Measurements from ENCODE around the gene TSHZ2.
"Not testable (repeated sequence)": the region's sequence is repeated elsewhere in the genome, so short reads cannot be mapped to it uniquely, and the experiment has no call there.

The TSHZ2 gene

GRCh38 chr20:53342429-53342828 lies 370.3 kb downstream of the TSHZ2 start:
- DNase-seq (ENCODE audit: low read depth in 2 of 2) = no peak

- DNase-seq (ENCODE audit: low read depth in 2 of 2) = no peak
These were observed 371.3 kb downstream of the TSHZ2 start for GRCh38 chr20:53343448-53343847.

- DNase-seq (ENCODE audit: low read depth in 2 of 2) = no peak
These were observed 372.7 kb downstream of the TSHZ2 start for GRCh38 chr20:53344891-53345290.

GRCh38 chr20:53345536-53346334 lies 373.6 kb downstream of the TSHZ2 start:
- DNase-seq (ENCODE audit: low read depth in 2 of 2) = no peak

- no peak for DNase-seq (ENCODE audit: low read depth in 2 of 2)
These were observed 374.1 kb downstream of the TSHZ2 start for GRCh38 chr20:53346335-53346648.

GRCh38 chr20:53349730-53350129 lies 377.6 kb downstream of the TSHZ2 start:
- DNase-seq (ENCODE audit: low read depth in 2 of 2) = no peak

- no peak for DNase-seq (ENCODE audit: low read depth in 2 of 2)
These were observed 380.7 kb downstream of the TSHZ2 start for GRCh38 chr20:53352727-53353440.

- no peak for DNase-seq (ENCODE audit: low read depth in 2 of 2)
These were observed 382.2 kb downstream of the TSHZ2 start for GRCh38 chr20:53354314-53354713.

- no peak for DNase-seq (ENCODE audit: low read depth in 2 of 2)
These were observed 383.6 kb downstream of the TSHZ2 start for GRCh38 chr20:53355790-53356189.

GRCh38 chr20:53359425-53359824 lies 387.3 kb downstream of the TSHZ2 start:
- no peak for DNase-seq (ENCODE audit: low read depth in 2 of 2)

- DNase-seq (ENCODE audit: low read depth in 2 of 2) = no peak
These were observed 388.7 kb downstream of the TSHZ2 start for GRCh38 chr20:53360852-53361251.

GRCh38 chr20:53362736-53363135 lies 390.6 kb downstream of the TSHZ2 start:
- DNase-seq (ENCODE audit: low read depth in 2 of 2) = no peak

GRCh38 chr20:53364646-53365045 lies 392.5 kb downstream of the TSHZ2 start:
- no peak for DNase-seq (ENCODE audit: low read depth in 2 of 2)

GRCh38 chr20:53365076-53365475 lies 392.9 kb downstream of the TSHZ2 start:
- DNase-seq (ENCODE audit: low read depth in 2 of 2) = no peak

- DNase-seq (ENCODE audit: low read depth in 2 of 2) = no peak
These were observed 393.4 kb downstream of the TSHZ2 start for GRCh38 chr20:53365539-53366075.

- DNase-seq (ENCODE audit: low read depth in 2 of 2) = not testable (repeated sequence)
These were observed 394.8 kb downstream of the TSHZ2 start for GRCh38 chr20:53366928-53367327.

- DNase-seq (ENCODE audit: low read depth in 2 of 2) = no peak
These were observed 397.7 kb downstream of the TSHZ2 start for GRCh38 chr20:53369871-53370270.

- no peak for DNase-seq (ENCODE audit: low read depth in 2 of 2)
These were observed 398.3 kb downstream of the TSHZ2 start for GRCh38 chr20:53370345-53370961.

- DNase-seq (ENCODE audit: low read depth in 2 of 2) = no peak
These were observed 399.1 kb downstream of the TSHZ2 start for GRCh38 chr20:53371216-53371615.

GRCh38 chr20:53376021-53376420 lies 403.9 kb downstream of the TSHZ2 start:
- DNase-seq (ENCODE audit: low read depth in 2 of 2) = no peak

GRCh38 chr20:53379014-53379832 lies 407.1 kb downstream of the TSHZ2 start:
- DNase-seq (ENCODE audit: low read depth in 2 of 2) = no peak

GRCh38 chr20:53379833-53380120 lies 407.6 kb downstream of the TSHZ2 start:
- DNase-seq (ENCODE audit: low read depth in 2 of 2) = no peak

Measured in stimulated activated CD8-positive, alpha-beta memory T cell treated with anti-CD3 and anti-CD28 coated beads, Interleukin-15, amount 100 ng/mL, for 4 hours (primary cell).